OCI-LY1 (cell line): Measurements from ENCODE around the gene AGAP1.

Experiments
- CTCF ChIP-seq: fragments of 200-600 bp; sonication (generic), shearing (Covaris generic); IDR thresholded peaks from 2 replicates; pipeline ENCODE4 v1.5.1; 2017; ENCODE audit warnings: mild to moderate bottlenecking, antibody characterized with exemption, low read length, moderate library complexity, mixed read lengths
- EZH2 ChIP-seq: fragments of 200-600 bp; sonication (generic), shearing (Covaris generic); IDR thresholded peaks from 2 replicates; pipeline ENCODE4 v1.8.0; 2017; ENCODE audit warnings: borderline replicate concordance, mixed run types, mild to moderate bottlenecking, antibody characterized with exemption, low read length, moderate library complexity, mixed read lengths

GRCh38 chr2:235848946-235849345 lies 355.1 kb downstream of the AGAP1 start:
- TF ChIP-seq CTCF (no peak), EZH2 (no peak)
